Skin epidermis (tissue), 12 donors: ENCODE measurements around the gene RAP1B.

Experiments
- H3K27ac ChIP-seq, 21 experiments: fragments of 200-600 bp; sonication (generic) in 11 of 21; one replicate each; pipeline ENCODE4 v1.5.0; 2020; ENCODE audit warnings: mild to moderate bottlenecking in 3 of 21, inconsistent platforms in 2 of 21, moderate library complexity in 2 of 21
- H3K4me3 ChIP-seq, 7 experiments: fragments of 200-600 bp; sonication (generic) in 2 of 7; one replicate each; pipeline ENCODE4 v1.5.0; 2020; ENCODE audit warnings: inconsistent platforms in 2 of 7, mild to moderate bottlenecking in 2 of 7, moderate library complexity in 1 of 7

The RAP1B gene

DNA sequence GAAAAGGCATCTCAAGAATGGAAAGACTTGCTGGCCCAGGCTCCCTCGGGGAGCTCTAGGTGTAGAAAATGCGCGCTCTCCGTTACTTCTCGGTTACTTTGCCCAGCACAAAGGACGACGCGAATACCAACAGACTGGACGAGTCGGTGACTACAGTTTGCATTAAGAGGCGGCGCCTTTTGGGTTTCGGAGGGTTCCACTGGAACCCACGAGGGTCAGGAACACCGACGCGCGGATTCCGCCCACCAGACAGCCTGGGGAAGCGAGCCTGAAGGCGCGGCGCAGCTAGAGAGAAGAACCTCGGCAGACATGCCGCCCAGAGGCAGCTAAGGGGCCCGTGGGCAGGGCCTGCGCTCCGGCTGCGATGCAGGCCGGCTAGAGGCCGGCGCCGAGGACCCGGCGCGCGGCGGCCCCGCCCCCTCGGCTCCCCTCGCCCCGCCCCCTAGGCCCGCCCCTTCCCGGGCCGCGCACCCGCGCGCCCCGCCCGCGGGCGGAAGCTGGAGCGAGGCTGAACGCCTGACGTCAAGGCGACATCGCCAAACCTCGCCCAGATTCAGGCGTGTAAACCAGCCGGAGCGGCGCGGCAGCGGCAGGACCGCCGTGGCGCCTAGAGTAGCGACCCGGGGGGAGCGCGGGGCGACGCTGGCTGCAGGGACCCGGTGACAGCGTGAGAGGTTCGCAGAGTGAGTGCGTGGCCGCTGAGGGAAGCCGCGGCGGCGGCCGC lies at the start of gene RAP1B:
Gene RAP1B, plus strand, starts transcription at position 530 of the 724 bp plus-strand sequence. CDS start 37,826 bp downstream, outside the sequence.
- peak within 1 kb of the TSS; percentile 85 to 98 (median 96) for H3K27ac ChIP-seq
- peak within 1 kb of the TSS; percentile 57 to 89 (median 80) for H3K4me3 ChIP-seq

DNA sequence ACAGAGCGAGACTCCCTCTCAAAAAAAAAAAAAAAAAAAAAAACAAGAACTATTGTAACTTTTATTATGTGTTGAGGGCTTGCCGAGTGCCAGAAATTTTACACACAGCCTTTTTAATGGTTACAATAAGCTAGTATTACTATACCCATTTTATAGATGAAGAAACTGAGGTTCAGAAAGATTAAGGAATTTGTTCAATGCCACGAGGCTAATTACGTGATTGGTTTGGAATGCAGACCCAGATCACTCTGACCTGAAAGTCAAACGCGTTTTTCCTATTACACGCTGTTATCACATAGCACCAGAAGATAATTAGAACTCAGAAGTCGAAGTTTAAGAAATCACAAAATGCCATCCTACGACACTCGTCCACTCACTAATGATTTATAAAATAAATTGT lies 48.9 kb upstream of the RAP1B start:
- Histone ChIP-seq H3K4me3 (no peak overlapping the region), H3K27ac (no peak overlapping the region)

DNA sequence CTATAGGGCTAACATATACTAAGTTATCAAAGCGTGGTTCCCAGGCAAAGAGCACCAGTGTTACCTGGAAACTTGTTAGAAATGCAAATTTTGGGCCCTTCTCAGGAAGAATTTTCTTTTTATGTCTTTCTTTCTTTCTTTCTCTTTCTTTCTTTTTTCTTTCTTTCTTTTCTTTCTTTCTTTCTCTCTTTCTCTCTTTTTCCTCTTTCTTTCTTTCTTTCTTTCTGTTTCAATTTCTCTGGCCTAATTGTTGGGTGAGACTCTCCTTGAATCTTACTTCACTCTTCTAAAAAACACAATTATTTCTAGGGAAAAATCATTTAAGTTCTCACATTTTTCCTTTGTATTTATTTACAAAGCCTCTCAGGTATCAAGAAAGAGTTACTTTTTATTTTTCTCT lies 46.5 kb upstream of the RAP1B start:
- H3K4me3 ChIP-seq, result no peak overlapping the region
- H3K27ac ChIP-seq, result no peak overlapping the region

DNA sequence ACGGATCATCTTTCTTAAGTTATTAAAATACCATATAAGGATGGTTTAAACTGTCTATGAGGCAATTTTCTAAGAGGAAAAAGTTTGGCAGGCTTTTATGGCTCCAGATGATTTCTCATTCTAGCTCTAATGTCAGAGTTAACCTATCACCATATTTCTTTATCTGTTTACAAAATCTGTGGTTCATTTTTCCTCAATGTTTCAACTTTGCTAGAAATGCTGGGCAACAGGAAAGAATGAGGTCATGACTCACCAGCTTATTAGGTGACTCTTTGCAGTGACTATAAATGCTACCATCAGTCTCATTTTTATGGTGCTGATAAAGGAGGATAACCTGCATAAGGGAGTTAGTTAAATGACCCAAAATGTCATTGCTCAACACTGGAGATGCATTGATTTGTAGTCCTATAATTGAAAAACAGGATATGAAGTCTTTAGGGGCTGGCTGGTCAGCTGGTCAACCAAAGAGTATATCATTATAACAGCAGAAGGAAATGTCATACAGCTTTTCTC lies 45.3 kb upstream of the RAP1B start:
- H3K27ac ChIP-seq, result peak overlapping the region in 1 of 21 experiments; percentile 18
- H3K4me3 ChIP-seq, result no peak overlapping the region

DNA sequence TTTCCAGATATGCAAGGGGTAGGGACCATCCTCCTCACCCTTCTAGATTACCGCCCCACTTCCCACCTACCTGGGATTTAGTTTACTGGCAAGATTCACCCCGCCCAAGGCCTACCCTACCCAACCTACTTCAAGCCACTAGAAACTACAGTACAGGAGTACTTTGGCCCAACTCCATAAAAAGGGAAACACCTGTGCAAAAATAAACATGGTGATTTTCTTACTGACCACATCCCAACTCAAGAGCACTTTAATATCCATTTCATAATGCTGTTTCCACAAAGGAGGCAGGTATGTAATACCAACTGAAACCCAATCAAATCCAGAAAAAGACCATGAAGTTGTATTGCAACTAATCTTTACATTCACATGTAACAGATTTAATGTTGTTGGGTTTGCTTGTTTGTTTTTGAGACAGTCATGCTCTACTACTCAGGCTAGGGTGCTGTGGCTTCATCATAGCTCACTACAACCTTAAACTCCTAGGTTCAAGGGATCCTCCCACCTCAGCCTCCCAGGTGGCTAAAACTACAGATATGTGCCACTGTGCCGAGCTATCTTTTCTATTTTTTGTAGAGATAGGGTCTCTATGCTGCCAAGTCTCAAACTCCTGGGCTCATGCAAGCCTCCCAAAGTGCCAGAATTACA lies 41.7 kb upstream of the RAP1B start:
- Histone ChIP-seq H3K4me3 (no peak overlapping the region), H3K27ac (no peak overlapping the region)

DNA sequence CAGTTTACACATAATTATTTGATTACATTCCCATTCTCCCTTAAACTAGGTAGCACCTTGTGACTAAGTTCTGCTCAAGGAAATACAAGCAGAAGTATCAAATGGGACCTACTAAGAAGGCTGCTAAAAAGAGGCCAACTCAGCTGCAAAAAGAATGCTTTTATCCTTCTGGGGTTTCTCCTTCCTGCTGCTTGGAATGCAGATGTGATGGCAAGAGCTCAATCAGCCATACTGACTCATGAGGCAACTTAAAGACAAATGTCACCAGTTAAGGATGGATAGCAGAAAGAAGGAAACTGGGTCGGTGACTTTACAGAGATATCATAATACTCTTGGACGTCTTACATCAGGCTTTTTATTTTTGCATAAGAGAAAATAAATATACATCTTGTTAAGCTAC lies 38.0 kb upstream of the RAP1B start:
- no peak overlapping the region for H3K27ac ChIP-seq
- H3K4me3 ChIP-seq, result no peak overlapping the region

DNA sequence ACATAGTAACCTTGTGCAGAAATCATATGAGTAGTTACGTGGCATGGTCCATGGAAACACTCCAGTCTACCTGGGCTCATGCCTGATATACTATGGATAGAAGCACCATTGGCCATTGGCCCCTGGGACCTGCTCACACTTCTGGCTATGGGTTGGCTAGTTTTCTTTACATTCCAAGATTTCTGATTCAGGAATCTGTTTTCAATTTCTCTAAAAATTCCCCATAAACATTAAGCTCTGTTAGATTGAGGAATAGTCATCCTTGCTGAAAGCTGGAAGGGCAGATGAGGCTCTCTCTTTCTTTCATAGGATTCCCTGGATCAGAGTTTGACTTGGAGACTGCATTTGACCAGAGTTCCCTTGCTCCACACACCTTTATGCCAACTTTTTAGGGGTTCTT lies 37.3 kb upstream of the RAP1B start:
- Histone ChIP-seq H3K4me3 (no peak overlapping the region), H3K27ac (no peak overlapping the region)

DNA sequence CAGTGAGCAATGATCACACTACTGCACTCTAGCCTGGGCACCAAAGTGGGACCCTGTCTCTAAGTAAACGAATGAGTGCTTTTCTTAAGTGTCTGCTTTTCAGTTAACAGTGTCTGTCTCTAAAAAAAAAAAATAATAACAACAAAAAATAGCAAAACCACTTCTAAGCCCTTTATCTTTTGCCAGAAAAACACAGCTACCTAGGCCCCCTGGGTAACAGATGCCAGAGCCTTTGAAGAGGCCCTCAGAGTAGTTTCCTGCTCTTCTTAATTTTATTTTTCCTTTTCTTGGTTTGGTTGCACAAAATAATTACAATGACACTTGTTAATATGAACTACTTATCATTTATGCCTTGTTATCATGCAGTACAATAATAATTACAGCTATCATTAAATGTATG lies 32.8 kb upstream of the RAP1B start:
- no peak overlapping the region for H3K27ac ChIP-seq

DNA sequence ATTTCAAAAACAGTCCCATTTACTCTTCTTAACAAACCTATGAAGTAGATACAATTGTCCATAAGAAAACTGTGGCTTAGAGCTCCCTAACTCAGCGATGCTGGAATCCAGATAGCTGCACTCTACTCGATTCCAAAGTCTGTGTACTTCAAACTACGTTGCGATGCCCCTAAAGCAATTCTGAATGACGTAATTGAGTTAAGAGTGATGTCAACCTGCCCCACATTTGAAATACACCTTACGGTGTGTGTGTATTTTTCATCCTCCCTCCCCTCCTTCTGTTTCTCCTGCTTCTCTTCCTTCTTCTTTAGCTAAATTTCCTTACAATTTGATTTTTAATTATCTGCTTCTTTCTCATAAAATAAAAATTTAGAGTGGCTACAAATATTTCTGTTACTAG lies 31.9 kb upstream of the RAP1B start:
- no peak overlapping the region for H3K27ac ChIP-seq
- no peak overlapping the region for H3K4me3 ChIP-seq

More for the DNA sequence above, 32.8 kb upstream of the RAP1B start:
- H3K4me3 ChIP-seq, result no peak overlapping the region

DNA sequence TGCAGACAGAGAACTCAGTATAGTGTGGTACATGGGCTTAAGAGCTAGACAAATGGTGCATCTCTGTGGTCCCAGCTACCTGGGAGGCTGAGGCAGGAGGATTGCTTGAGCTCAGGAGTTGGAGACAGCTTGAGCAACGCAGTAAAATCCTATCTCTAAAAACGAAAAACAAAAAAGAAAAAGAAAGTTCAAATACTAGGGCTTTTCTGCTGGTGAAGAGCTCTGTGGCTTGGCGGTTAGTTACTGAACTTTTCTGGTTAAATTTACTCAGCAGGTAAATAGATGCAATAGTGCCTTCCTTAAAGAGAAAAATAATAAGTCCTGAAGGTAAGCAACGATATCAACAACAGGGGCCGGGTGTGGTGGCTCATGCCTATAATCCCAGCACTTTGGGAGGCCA lies 31.4 kb upstream of the RAP1B start:
- Histone ChIP-seq H3K27ac (no peak overlapping the region), H3K4me3 (no peak overlapping the region)

DNA sequence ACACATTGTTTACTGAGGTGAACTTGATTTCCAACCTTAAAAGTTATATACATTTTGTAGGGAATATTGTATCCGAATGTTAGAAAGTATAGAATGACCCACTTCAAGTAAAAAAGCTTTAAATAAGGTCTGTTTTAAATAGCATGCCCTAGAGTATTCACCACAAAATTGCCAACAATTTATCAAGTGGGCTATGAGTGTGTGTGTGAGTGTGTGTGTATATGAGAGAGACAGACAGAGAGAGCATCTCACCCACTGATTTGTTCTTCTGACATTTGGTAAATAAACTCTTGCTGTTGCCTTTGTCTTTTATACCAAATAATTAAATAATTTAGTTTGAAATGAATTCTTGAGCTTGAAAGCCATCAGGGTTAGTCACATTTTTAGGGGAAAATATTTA lies 29.8 kb upstream of the RAP1B start:
- Histone ChIP-seq H3K27ac (no peak overlapping the region), H3K4me3 (no peak overlapping the region)

DNA sequence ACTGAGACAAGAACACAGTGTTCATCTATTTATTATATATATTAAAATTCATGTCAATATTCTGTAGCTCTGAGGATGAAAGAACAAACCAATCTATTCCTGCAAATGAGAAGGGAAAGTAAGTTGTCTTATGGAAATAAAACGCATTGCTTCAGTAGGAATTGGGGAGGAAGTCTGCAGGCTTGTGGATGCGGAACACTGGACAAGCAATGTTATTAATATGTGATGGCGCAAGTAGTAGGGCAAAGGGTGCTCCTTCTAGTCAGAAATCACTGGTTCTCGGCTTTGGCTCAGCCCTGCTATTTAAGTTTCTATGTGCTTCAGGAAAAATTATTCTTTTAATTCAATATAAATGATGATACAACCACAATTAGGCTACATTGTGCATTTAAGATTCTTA lies 28.8 kb upstream of the RAP1B start:
- H3K27ac ChIP-seq, result no peak overlapping the region
- H3K4me3 ChIP-seq, result no peak overlapping the region

DNA sequence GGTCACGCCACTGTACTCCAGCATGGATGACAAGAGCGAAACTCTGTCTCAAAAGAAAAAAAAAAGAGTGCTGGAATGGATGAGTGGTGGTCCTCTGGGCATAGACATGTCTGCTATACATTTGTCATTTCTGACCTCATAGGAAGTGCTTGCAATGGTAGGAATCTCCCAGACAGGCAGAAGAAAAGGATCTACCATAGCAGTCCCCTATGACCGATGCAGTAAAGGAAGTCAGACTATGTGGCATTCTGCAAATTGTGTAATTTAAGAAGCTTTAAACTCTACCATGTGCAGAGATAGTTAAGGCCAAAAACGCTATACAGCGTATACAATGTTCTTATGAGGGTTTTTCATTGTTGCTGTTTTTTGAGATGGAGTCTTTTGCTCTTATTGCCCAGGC lies 24.7 kb upstream of the RAP1B start:
- Histone ChIP-seq H3K27ac (no peak overlapping the region), H3K4me3 (no peak overlapping the region)

DNA sequence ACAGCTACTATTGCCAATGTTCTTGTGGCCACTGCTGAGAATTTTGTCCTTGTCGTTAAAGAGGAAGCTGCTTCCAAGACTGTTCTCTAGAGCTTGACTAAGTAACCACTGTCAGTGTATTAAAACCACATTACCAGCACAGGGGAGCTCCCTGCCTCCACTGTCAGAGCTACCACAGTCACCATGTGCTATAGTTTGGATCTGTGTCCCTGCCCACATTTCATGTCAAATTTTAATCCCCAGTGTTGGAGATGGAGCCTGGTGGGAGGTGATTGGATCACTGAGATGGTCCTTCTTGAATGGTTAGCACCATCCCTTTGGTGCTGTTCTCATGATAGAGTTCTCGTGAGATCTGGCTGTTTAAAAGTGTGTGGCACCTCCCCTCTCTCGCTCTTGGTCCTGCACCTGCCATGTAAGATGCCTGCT lies 23.2 kb upstream of the RAP1B start:
- H3K4me3 ChIP-seq, result no peak overlapping the region
- no peak overlapping the region for H3K27ac ChIP-seq

DNA sequence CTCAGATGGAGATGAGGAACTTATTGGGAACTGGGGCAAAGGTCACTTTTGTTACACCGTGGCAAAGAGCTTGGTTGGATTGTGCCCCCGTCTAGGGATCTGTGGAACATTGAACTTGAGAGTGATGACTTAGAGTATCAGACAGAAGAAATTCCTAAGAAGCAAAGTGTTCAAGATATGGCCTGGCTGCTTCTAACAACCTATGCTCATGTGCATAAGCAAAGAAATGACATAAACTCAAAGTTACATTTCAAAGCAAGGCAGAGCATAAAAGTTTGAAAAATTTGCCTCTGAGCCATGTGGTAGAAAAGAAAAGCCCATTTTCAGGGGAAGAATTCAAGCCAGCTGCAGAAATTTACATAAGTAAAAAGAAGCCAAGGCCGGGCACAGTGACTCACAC lies 21.5 kb upstream of the RAP1B start:
- Histone ChIP-seq H3K4me3 (no peak overlapping the region), H3K27ac (no peak overlapping the region)

DNA sequence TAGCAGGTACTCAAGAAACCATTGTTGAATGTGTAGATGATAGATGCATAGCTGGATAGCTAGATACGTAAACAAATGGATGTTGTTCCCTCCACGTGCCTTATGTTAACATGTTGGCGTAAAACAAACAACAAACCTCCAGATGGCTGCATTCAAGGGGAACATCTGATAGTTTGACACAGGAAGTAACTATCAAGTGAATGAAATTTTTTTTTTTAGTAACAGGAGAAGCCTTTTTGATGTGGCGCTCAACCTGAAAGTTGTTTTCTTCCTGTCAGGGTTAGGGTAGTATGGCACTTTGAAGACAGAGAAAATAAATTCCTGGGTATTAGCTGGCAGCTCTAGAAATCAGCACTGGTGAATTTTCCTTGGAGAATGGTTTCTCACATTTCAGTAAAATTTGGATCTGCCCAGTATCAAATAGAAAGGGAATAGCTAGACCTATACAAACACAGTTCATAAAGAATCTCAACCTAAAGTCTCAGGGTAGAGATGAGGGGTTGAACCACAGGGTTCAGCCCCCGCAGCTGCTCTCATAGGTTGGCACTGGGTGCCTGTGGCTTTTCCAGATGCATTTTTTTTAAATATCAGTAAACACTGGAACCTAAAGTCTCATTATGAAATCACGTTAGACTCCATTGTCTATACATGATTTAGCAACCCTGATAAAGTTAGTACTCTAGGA lies 18.8 kb upstream of the RAP1B start:
- Histone ChIP-seq H3K4me3 (no peak overlapping the region), H3K27ac (peak overlapping the region in 3 of 21 experiments; percentile 5 to 30 (median 14))

DNA sequence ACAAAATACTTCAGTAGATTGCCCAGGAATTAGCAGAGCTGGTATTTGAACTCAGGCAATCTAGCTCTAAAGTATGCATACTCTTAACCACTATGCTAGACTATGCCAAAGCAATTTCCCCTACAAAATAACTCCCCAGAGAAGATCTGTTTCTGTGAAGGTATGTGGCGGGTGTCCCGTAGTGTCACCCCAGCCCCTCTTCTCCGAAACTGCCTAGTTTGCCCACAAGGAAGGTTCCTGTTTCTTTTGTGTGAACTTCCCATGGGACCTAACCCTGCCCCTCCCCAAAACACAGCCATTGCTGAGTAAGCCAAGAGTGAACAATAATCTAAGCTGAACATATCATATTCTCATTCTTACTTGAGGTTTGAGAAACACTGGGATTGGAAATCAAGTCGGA lies 15.5 kb upstream of the RAP1B start:
- no peak overlapping the region for H3K27ac ChIP-seq
- H3K4me3 ChIP-seq, result no peak overlapping the region

DNA sequence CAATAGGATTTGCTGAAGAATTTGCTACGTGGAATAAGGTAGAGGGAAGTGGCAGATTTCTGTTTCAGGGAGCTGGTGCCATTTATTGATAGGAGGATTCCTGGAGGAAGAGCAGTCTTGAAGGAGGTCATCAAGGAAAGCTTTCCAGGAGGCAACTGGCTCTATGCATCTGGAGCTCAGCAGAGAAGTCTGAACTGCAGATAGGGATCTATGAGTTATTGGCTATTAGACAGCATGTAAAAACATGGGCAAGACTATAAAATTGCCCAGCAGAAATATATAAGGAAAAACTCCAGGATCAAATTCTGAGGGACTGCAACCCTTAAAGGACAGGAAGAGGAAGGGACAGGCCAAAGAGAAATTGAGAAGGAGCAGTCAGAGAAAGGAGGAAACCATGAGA lies 8.9 kb upstream of the RAP1B start:
- no peak overlapping the region for H3K27ac ChIP-seq
- no peak overlapping the region for H3K4me3 ChIP-seq

DNA sequence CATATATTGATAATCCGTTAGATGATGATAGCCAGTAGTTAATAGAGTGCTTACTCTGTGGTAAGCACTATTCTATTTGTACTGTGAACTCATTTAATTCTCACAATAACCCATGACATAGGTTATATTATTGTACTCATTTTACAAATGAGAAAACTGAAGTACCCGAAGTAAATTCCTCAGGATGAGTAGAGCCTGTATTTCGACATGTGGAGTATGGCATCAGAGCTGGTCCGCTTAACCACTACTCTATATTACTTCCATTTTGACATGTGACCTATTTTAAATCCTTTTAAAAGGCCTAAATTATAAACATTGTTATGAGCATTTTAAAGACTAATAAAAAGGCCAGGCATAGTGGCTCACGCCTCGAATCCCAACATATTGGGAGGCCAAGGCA lies 8.0 kb upstream of the RAP1B start:
- Histone ChIP-seq H3K27ac (no peak overlapping the region), H3K4me3 (no peak overlapping the region)

DNA sequence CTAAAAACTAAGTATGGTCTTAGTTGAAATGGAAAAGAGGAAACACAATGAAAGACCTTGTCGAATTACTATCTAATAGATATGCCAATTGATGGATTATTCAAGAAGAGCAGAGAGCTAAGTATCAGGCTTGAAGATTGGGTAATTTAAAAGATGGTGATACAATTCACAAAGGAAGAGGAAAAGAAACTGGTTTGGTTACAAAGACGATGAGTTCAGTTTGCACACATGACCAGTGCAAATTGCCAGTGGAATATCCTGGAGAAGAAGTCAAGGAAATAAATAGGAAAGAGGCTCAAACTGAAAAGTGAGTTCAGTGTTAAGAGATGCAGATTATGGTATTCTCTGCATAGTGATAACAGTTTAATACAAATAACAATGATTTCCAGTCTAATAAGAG lies 2.5 kb upstream of the RAP1B start:
- H3K27ac ChIP-seq, result no peak overlapping the region
- no peak overlapping the region for H3K4me3 ChIP-seq

DNA sequence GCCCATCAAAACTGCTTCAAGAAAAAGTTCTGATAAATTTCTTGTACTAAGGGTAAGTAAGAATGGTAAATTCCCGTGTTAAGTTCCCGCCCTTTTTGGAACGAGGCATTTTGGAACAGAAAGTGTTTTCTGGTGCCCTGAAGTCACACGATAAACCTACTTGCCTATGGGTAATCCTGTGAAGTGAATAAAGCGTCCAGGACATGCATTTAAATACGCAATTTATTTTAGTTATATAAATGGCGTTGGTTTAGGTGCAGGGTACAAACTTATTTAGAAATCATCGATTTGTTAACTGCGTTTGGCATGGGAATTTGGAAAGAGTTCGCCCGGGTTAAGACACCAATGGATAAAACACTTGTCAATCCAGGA lies 715 bp upstream of the RAP1B start:
- Histone ChIP-seq H3K27ac (peak overlapping the region in 20 of 21 experiments; percentile 84 to 98 (median 96)), H3K4me3 (peak overlapping the region; percentile 57 to 89 (median 80))
